NB4 (cell line): ENCODE measurements around the gene NOLC1.

Experiments used
- DNase-seq: peaks from one replicate; pipeline ENCODE4 v3.0.0; 2010; ENCODE audit warnings: low read depth
- H3K4me3 ChIP-seq: one replicate; pipeline ENCODE4 v1.5.1; 2011; ENCODE audit warnings: mild to moderate bottlenecking, low read depth, low read length, moderate library complexity
- MYC ChIP-seq: IDR thresholded peaks from 2 replicates; pipeline ENCODE4 v1.6.1; 2011; ENCODE audit warnings: low read depth, low read length
- POLR2A ChIP-seq: IDR thresholded peaks from 2 replicates; pipeline ENCODE4 v1.6.1; 2011; ENCODE audit warnings: mild to moderate bottlenecking; ENCODE audit not compliant: insufficient read length; ENCODE audit errors: extremely low read depth
- TF ChIP-seq, protein P1 (sequence below): IDR thresholded peaks from 2 replicates; pipeline ENCODE4 v1.6.1; 2011; ENCODE audit warnings: low read depth, low read length
- TF ChIP-seq, protein P2 (sequence below): IDR thresholded peaks from one replicate; pipeline ENCODE4 v1.5.1; 2012; ENCODE audit warnings: low read depth, low read length

NOLC1 gene

GRCh38 chr10:102172288-102172687 is 20.1 kb downstream of the NOLC1 start:
- TF ChIP-seq, protein P1, sequence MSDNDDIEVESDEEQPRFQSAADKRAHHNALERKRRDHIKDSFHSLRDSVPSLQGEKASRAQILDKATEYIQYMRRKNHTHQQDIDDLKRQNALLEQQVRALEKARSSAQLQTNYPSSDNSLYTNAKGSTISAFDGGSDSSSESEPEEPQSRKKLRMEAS, result no peak
- TF ChIP-seq, protein P2, sequence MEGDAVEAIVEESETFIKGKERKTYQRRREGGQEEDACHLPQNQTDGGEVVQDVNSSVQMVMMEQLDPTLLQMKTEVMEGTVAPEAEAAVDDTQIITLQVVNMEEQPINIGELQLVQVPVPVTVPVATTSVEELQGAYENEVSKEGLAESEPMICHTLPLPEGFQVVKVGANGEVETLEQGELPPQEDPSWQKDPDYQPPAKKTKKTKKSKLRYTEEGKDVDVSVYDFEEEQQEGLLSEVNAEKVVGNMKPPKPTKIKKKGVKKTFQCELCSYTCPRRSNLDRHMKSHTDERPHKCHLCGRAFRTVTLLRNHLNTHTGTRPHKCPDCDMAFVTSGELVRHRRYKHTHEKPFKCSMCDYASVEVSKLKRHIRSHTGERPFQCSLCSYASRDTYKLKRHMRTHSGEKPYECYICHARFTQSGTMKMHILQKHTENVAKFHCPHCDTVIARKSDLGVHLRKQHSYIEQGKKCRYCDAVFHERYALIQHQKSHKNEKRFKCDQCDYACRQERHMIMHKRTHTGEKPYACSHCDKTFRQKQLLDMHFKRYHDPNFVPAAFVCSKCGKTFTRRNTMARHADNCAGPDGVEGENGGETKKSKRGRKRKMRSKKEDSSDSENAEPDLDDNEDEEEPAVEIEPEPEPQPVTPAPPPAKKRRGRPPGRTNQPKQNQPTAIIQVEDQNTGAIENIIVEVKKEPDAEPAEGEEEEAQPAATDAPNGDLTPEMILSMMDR, result no peak
- TF ChIP-seq POLR2A, result no peak
- TF ChIP-seq MYC, result no peak
- no peak overlapping the region for H3K4me3 ChIP-seq

GRCh38 chr10:102175415-102175814 is 23.2 kb downstream of the NOLC1 start:
- no peak for TF ChIP-seq POLR2A
- TF ChIP-seq, protein P1, result no peak
- no peak for TF ChIP-seq MYC
- TF ChIP-seq, protein P2, result no peak
- no peak overlapping the region for H3K4me3 ChIP-seq
- no peak for DNase-seq

More at GRCh38 chr10:102172288-102172687, 20.1 kb downstream of the NOLC1 start:
- no peak for DNase-seq

DNA sequence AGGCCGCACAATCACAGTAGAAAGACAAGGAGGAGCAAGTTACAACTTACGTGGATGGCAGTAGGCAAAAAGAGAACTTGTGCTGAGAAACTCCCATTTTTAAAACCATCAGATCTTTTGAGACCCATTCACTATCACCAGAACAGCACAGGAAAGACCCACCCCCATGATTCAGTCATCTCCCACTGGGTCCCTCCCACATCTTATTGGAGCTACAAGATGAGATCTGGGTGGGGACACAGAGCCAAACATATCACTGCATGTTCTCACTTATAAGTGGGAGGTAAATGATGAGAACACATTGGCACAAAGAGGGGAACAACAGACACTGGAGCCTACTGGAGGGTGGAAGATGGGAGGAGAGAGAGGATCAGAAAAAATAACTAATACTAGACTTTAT is 32.4 kb downstream of the NOLC1 start:
- TF ChIP-seq, protein P1, result no peak
- TF ChIP-seq MYC (no peak), POLR2A (no peak)
- TF ChIP-seq, protein P2, result no peak
- no peak overlapping the region for H3K4me3 ChIP-seq

GRCh38 chr10:102185272-102185671 is 33.1 kb downstream of the NOLC1 start:
- no peak for DNase-seq
- no peak overlapping the region for H3K4me3 ChIP-seq
- TF ChIP-seq MYC (no peak), POLR2A (no peak)
- TF ChIP-seq, protein P2, result no peak
- TF ChIP-seq, protein P1, result no peak

More for the DNA sequence above, 32.4 kb downstream of the NOLC1 start:
- DNase-seq, result no peak

DNA sequence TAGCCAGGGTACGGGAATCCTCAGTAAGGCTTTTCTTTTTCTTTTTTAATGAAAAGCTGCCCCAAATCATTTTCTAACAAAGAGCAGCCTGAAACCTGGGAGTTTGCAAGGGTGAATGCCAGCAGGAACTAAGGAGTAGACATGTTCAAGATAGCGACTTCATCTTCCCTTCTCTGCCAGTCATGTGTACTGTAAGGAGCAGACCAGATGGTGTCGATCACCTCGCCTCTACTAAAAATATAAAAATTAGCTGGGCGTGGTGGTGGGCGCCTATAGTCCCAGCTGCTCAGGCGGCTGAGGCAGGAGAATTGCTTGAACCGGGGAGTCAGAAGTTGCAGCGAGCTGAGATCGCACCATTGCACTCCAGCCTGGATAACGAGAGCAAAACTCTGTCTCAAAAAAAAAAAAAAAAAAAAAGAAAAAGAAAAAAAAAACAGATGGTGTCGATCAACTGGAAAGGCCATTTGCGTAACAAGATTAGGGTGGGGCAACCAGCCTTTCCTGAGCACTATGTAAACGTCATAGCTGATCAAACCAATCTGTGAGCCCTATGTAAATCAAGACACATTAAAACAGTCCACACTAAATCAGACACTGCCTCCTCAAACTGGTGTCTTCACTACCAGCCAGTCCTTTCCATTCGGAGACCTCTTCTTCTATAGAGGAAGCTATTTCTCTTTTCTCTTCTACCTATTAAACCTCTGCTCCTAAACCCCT is 33.8 kb downstream of the NOLC1 start:
- H3K4me3 ChIP-seq, result no peak overlapping the region
- peak; percentile 29 for DNase-seq
- TF ChIP-seq, protein P1, result no peak
- no peak for TF ChIP-seq MYC
- no peak for TF ChIP-seq POLR2A
- TF ChIP-seq, protein P2, result no peak
